Sigmoid colon (tissue), 4 donors: Measurements from ENCODE around the gene CSTPP1.

Experiments used
- EP300 ChIP-seq, 4 donors: sonication (generic); formaldehyde crosslinking; IDR thresholded peaks; one replicate each; pipeline ENCODE4 v1.6.1; 2017; ENCODE audit warnings: antibody characterized with exemption in 4 of 4
- POLR2A ChIP-seq, 2 donors: fragments of 450-650 bp; IDR thresholded peaks; one replicate each; pipeline ENCODE4 v1.6.1; 2016; ENCODE audit warnings: antibody characterized with exemption in 2 of 2, mild to moderate bottlenecking in 2 of 2, moderate library complexity in 2 of 2
- POLR2AphosphoS5 ChIP-seq, 4 donors: sonication (generic); formaldehyde crosslinking; IDR thresholded peaks; one replicate each; pipeline ENCODE4 v1.6.1; 2017; ENCODE audit warnings: antibody characterized with exemption in 4 of 4
- TF ChIP-seq, protein P1 (sequence below), 4 experiments: fragments of 450-650 bp in 3 of 4; fragments of 200-600 bp in 1 of 4; IDR thresholded peaks; one replicate each; pipeline ENCODE4 v1.5.1; 2016 to 2019; ENCODE audit warnings: antibody characterized with exemption in 4 of 4, mild to moderate bottlenecking in 3 of 4, moderate library complexity in 2 of 4

GRCh38 chr11:47161134-47161854 is 224.7 kb downstream of the CSTPP1 start:
- no peak for TF ChIP-seq POLR2A (IDR thresholded peaks at IDR 0.05)
- no peak for TF ChIP-seq EP300 (IDR thresholded peaks at IDR 0.05)
- TF ChIP-seq, protein P1, sequence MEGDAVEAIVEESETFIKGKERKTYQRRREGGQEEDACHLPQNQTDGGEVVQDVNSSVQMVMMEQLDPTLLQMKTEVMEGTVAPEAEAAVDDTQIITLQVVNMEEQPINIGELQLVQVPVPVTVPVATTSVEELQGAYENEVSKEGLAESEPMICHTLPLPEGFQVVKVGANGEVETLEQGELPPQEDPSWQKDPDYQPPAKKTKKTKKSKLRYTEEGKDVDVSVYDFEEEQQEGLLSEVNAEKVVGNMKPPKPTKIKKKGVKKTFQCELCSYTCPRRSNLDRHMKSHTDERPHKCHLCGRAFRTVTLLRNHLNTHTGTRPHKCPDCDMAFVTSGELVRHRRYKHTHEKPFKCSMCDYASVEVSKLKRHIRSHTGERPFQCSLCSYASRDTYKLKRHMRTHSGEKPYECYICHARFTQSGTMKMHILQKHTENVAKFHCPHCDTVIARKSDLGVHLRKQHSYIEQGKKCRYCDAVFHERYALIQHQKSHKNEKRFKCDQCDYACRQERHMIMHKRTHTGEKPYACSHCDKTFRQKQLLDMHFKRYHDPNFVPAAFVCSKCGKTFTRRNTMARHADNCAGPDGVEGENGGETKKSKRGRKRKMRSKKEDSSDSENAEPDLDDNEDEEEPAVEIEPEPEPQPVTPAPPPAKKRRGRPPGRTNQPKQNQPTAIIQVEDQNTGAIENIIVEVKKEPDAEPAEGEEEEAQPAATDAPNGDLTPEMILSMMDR (IDR thresholded peaks at IDR 0.05), result peak; percentile 26 to 54 (median 49)
- peak in 2 of 4 donors; percentile 25 to 28 for TF ChIP-seq POLR2AphosphoS5 (IDR thresholded peaks at IDR 0.05)
